ENCODE measurements around the gene SCOC.
"Not testable (repeated sequence)": the region's sequence is repeated elsewhere in the genome, so short reads cannot be mapped to it uniquely, and the experiment has no call there.

SCOC gene

DNA sequence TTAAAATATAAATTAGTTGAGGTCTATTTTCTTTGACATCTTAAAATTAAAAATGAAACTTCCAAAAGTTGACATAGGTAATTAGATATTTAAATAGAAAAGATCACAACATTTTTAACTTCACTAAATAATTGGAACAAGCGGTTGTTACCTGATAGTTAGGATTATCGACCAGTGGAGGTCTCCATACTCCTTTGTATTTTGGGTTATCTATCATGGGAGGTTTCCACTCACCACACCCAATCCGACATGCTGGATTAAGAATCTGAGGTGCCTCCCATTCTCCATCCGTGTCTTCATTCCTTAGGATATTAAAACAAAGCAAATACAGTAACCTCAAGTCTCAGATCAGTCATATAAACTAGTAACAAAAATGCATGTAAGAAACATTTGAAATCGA lies 22.2 kb downstream of the SCOC start:
- POLR2A ChIA-PET: no interaction called here
- CTCF ChIA-PET: interaction anchor here (1.4 to 1.8 kb wide), 2 partner anchors 27 to 35 kb away, joined by 3 to 8 read pairs; no protein-coding TSS in a partner anchor

DNA sequence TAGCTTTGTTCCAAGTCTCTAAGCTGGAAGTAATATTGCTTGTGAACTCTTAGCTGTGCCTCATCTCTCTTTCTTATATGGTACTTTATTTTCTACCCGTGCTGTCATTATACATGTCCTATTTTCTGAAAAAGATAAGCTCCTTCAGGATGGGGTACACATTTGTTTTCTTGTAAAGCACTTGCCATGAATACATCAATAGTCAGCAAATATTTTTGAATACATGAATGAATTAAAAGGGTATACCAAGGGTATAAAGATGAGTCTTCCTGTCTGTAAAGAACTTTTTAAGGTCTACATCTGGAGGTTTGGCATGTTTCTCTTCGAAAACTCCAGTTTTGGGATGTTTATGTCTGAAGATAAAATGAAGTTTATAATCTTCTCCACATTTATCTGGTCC lies 26.7 kb downstream of the SCOC start:
- no peak for DNase-seq (ENCODE audit: extremely low spot score)
- POLR2A ChIA-PET: no interaction called here
- TF ChIP-seq, protein P1, sequence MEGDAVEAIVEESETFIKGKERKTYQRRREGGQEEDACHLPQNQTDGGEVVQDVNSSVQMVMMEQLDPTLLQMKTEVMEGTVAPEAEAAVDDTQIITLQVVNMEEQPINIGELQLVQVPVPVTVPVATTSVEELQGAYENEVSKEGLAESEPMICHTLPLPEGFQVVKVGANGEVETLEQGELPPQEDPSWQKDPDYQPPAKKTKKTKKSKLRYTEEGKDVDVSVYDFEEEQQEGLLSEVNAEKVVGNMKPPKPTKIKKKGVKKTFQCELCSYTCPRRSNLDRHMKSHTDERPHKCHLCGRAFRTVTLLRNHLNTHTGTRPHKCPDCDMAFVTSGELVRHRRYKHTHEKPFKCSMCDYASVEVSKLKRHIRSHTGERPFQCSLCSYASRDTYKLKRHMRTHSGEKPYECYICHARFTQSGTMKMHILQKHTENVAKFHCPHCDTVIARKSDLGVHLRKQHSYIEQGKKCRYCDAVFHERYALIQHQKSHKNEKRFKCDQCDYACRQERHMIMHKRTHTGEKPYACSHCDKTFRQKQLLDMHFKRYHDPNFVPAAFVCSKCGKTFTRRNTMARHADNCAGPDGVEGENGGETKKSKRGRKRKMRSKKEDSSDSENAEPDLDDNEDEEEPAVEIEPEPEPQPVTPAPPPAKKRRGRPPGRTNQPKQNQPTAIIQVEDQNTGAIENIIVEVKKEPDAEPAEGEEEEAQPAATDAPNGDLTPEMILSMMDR (IDR thresholded peaks at IDR 0.05; ENCODE audit: control extremely low read depth, extremely low read depth, low read depth, missing control alignments): no peak
- CTCF ChIA-PET: interaction anchor here (0.7 to 1.1 kb wide), 2 partner anchors 11 to 12 kb away, joined by 3 read pairs; no protein-coding TSS in a partner anchor

More for the DNA sequence above, 22.2 kb downstream of the SCOC start:
- DNase-seq (ENCODE audit: extremely low spot score): no peak
- TF ChIP-seq, protein P1 (IDR thresholded peaks at IDR 0.05; ENCODE audit: control extremely low read depth, extremely low read depth, low read depth, missing control alignments): no peak

DNA sequence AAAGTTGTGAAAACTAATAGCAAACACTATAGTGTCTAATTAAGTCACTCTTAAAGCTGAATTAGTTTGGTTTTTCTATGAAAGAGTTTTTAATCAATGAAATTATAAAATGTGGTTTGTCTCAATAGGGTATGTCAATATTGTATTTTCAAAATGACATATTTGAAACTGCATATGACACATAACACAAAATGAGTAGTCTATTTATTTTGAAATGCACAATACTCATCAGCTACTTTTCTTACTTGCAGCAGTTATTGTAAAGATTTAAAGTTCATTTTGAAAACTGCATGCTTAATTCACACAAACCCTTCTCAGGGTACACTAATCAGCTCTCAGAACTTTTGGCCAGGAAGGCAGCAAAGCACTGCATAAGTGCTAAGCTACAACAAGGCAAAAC lies 32.8 kb downstream of the SCOC start:
- ChIA-PET POLR2A (no interaction called here), CTCF (interaction anchor here (1.2 kb wide), 1 partner anchor 45 kb away, joined by 3 read pairs; no protein-coding TSS in a partner anchor)
- no peak for DNase-seq (ENCODE audit: extremely low spot score)
- TF ChIP-seq, protein P1 (IDR thresholded peaks at IDR 0.05; ENCODE audit: control extremely low read depth, extremely low read depth, low read depth, missing control alignments): no peak

DNA sequence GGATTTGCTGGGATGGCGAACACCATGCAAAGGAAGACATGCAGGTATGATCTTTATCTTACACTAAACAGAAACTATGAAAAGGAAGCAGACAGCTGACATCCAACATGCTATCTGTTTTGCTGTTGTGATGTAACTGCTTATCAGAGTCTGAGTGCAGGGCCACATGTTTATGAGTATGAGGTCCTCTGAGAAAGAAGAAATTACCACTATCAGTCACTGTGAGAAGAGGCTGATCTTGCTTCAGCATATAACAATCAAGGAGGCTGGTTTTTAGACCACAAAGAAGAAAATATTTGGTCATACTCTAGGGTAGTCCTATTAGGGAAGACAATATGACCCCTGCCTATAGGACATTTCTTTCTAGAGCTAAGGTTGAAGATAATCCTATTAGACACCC lies 35.5 kb downstream of the SCOC start:
- CTCF ChIA-PET: no interaction called here

DNA sequence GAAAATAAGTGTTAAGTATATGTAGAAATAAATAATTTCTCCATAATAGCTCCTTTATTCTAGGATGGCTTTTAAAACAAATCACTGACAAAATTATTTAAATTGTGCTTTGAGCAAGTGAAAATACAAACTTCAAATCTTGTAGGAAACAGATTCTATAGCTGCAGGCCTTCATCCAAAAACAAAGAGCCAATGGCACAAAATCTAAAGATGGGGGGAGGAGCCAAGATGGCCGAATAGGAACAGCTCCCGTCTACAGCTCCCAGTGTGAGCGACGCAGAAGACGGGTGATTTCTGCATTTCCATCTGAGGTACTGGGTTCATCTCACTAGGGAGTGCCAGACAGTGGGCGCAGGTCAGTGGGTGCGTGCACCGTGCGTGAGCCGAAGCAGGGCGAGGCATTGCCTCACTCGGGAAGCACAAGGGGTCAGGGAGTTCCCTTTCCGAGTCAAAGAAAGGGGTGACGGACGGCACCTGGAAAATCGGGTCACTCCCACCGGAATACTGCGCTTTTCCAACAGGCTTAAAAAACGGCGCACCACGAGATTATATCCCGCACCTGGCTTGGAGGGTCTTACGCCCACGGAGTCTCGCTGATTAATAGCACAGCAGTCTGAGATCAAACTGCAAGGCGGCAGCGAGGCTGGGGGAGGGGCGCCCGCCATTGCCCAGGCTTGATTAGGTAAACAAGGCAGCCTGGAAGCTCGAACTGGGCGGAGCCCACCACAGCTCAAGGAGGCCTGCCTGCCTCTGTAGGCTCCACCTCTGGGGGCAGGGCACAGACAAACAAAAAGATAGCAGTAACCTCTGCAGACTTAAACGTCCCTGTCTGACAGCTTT lies 39.9 kb downstream of the SCOC start:
- CTCF ChIA-PET: interaction anchor here (1.2 kb wide), 1 partner anchor 13 kb away, joined by 3 read pairs; no protein-coding TSS in a partner anchor

More for the DNA sequence above, 35.5 kb downstream of the SCOC start:
- POLR2A ChIA-PET: no interaction called here
- TF ChIP-seq, protein P1 (IDR thresholded peaks at IDR 0.05; ENCODE audit: control extremely low read depth, extremely low read depth, low read depth, missing control alignments): no peak
- DNase-seq (ENCODE audit: extremely low spot score): no peak

DNA sequence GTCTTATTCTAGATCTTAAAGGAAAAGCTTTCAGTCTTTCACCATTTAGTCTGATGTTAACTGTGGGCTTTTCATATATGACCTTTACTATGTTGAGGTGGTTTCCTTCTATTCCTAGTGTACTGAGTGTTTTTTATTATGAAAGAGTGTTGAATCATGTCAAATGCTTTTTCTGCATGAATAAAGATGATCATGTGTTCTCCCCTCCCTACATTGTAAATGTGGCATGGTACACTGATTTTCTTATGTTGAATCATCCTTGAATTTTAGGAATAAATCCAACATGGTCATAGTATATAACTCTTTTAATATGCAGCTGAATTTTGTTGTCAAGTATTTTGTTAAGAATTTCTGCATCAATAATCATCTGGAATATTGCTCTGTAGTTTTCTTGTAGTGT lies 49.7 kb downstream of the SCOC start:
- ChIA-PET CTCF (no interaction called here), POLR2A (no interaction called here)
- TF ChIP-seq, protein P1 (IDR thresholded peaks at IDR 0.05; ENCODE audit: control extremely low read depth, extremely low read depth, low read depth, missing control alignments): no peak
- no peak for DNase-seq (ENCODE audit: extremely low spot score)

More for the DNA sequence above, 39.9 kb downstream of the SCOC start:
- DNase-seq (ENCODE audit: extremely low spot score); POLR2A ChIA-PET: not testable (repeated sequence)

DNA sequence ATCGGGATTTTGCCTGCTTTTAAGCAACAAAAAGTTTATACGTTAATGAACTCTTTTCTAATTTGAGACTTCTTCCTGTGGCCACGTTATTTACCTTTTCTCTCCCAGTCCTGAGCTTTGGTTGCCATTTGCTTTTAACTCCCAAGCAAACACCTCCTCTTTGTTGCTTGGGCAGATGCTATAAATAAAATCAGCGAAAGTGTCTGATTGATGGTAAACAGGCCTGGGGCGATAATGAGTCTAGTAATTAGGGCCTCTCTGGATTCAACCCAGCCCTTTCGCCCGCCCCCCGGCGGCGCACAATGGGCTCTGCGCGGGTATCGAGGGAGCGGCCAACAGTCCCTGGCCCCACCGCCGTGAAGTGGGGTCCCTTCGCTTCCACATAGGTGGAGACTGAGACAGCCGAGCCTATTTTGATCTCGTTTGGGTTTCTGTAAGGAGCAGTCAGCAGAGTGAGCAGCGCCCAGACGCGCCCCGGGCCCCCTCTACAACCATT lies 53.2 kb downstream of the SCOC start:
- ChIA-PET POLR2A (no interaction called here), CTCF (interaction anchor here (0.8 to 1.5 kb wide), 4 partner anchors 10 to 375 kb away, joined by 3 to 6 read pairs (median 4); no protein-coding TSS in a partner anchor)
- TF ChIP-seq, protein P1 (IDR thresholded peaks at IDR 0.05; ENCODE audit: control extremely low read depth, extremely low read depth, low read depth, missing control alignments): no peak
- no peak for DNase-seq (ENCODE audit: extremely low spot score)
